ENCODE results near the gene GIT2. TPM values are rescaled to one million over a fixed set of nuclear protein-coding genes. Genes with fewer than 3 reads are reported as not detected.
A peak's percentile ranks its signal among the peaks of the same experiment; 100 is the strongest.

The GIT2 gene
- total and polyA plus RNA-seq, 10 of the 15 experiments (the other 5 are each of a cell fraction or from before 2014, with no cell fraction given): 9.1 to 49.9 (median 43.9) TPM

DNA sequence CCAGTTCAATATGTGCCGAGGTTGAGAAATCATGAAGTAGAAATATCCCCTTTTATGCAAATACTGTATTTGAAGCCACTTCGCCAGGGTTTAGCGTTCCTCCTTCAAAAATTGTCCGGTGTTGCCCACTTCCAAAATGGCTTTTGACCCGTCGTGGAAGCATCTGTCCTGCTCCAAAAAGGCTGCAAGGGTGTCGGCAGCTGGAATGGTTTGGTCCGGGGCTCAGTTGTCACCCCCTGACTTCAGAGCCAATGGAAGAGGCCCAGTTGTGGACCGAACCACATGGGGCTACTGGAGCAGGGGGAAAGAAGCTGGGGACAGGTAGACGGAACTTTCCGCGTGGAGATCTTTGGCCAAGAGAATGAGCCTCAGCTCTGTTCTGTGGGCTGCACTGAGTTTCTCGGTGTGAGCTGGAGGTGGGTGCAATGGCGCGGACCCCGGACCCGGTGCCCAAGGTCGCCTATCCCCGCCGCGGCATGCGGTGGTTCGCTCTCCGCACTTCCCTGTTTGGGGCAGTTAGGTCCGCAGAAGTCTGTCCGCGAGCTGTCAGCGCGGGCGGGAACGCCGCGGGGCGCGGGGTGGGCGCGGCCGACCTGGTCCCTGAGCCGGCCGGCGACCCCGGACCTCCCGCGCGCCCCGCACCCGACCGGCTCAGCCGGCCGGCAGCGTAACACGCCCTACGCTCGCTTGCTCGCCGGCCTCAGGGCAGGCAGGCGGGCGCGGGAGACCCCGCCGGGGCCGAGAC, 2.9 kb upstream of the GIT2 start, which contains the start of gene ANKRD13A (continued):
- TF ChIP-seq FOXM1 (IDR thresholded peaks at IDR 0.05; ENCODE audit: low read depth, low read length) (peak; percentile 65; the same call in 1 of the 2 replicates), USF2 (IDR thresholded peaks at IDR 0.05; ENCODE audit: borderline replicate concordance, low read depth, low read length) (no peak), POLR2A (IDR thresholded peaks at IDR 0.05; ENCODE audit: low read depth, low read length) (peak; percentile 96), NRF1 (conservative IDR thresholded peaks at IDR 0.05; ENCODE audit: low read depth, low read length) (no peak; the same call in 1 of the 2 replicates), SREBF1 (IDR thresholded peaks at IDR 0.05; ENCODE audit: low read length) (peak; percentile 100), RB1 (IDR thresholded peaks at IDR 0.05; ENCODE audit: borderline replicate concordance) (peak; percentile 99), PKNOX1 (IDR thresholded peaks at IDR 0.05) (peak; percentile 81), ZNF217 (IDR thresholded peaks at IDR 0.05) (peak; percentile 52; the same call in 1 of the 2 replicates), RFX5 (IDR thresholded peaks at IDR 0.05; ENCODE audit: low read depth, low read length) (no peak), TARDBP (IDR thresholded peaks at IDR 0.05; ENCODE audit: borderline replicate concordance) (peak; percentile 36; the same call in 1 of the 2 replicates), WRNIP1 (IDR thresholded peaks at IDR 0.05; ENCODE audit: borderline replicate concordance, low read depth, low read length) (no peak), CBX5 (IDR thresholded peaks at IDR 0.05; ENCODE audit: low read depth) (peak; percentile 80; the same call in 1 of the 2 replicates), HDAC6 (IDR thresholded peaks at IDR 0.05; ENCODE audit: unreplicated experiment) (no peak), NR2C1 (IDR thresholded peaks at IDR 0.05) (peak; percentile 81), TBL1XR1 (IDR thresholded peaks at IDR 0.05; ENCODE audit: low read depth, low read length) (no peak), TAF1 (IDR thresholded peaks at IDR 0.05; ENCODE audit: borderline replicate concordance, low read depth, low read length) (peak; percentile 97), NR2F1 (conservative IDR thresholded peaks at IDR 0.05) (peak; percentile 58), MXI1 (IDR thresholded peaks at IDR 0.05; ENCODE audit: low read depth, low read length) (peak; percentile 86), ZNF207 (IDR thresholded peaks at IDR 0.05; ENCODE audit: borderline replicate concordance) (peak; percentile 100), YBX1 (IDR thresholded peaks at IDR 0.05) (no peak)
- TF ChIP-seq, protein P1, sequence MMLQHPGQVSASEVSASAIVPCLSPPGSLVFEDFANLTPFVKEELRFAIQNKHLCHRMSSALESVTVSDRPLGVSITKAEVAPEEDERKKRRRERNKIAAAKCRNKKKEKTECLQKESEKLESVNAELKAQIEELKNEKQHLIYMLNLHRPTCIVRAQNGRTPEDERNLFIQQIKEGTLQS (IDR thresholded peaks at IDR 0.05; ENCODE audit: borderline replicate concordance, extremely low read depth, low read depth, low read length): no peak
- TF ChIP-seq, protein P2, sequence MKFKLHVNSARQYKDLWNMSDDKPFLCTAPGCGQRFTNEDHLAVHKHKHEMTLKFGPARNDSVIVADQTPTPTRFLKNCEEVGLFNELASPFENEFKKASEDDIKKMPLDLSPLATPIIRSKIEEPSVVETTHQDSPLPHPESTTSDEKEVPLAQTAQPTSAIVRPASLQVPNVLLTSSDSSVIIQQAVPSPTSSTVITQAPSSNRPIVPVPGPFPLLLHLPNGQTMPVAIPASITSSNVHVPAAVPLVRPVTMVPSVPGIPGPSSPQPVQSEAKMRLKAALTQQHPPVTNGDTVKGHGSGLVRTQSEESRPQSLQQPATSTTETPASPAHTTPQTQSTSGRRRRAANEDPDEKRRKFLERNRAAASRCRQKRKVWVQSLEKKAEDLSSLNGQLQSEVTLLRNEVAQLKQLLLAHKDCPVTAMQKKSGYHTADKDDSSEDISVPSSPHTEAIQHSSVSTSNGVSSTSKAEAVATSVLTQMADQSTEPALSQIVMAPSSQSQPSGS (IDR thresholded peaks at IDR 0.05; ENCODE audit: low read length): no peak
- TF ChIP-seq, protein P3, sequence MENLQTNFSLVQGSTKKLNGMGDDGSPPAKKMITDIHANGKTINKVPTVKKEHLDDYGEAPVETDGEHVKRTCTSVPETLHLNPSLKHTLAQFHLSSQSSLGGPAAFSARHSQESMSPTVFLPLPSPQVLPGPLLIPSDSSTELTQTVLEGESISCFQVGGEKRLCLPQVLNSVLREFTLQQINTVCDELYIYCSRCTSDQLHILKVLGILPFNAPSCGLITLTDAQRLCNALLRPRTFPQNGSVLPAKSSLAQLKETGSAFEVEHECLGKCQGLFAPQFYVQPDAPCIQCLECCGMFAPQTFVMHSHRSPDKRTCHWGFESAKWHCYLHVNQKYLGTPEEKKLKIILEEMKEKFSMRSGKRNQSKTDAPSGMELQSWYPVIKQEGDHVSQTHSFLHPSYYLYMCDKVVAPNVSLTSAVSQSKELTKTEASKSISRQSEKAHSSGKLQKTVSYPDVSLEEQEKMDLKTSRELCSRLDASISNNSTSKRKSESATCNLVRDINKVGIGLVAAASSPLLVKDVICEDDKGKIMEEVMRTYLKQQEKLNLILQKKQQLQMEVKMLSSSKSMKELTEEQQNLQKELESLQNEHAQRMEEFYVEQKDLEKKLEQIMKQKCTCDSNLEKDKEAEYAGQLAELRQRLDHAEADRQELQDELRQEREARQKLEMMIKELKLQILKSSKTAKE (IDR thresholded peaks at IDR 0.05; ENCODE audit: low read depth, poor library complexity, severe bottlenecking): peak; percentile 99
